GM12878 (cell line): ENCODE measurements around the gene CCNY. TPM values are rescaled to one million over a fixed set of nuclear protein-coding genes. Genes with fewer than 3 reads are reported as not detected.

Experiments used
- TCF12 ChIP-seq: IDR thresholded peaks from 2 replicates; pipeline ENCODE4 v1.6.1; 2011; ENCODE audit warnings: low read depth, mild to moderate bottlenecking, low read length
- polyA plus RNA-seq, 11 experiments: library from polyadenylated mRNA; depleted of rRNA in 4 of 11; unstranded in 6 of 11; stranded (reverse) in 5 of 11; fragments of >200 nt; fragmentation: Nextera tagmentation in 4 of 11; fragmentation: Illumina TruSeq in 1 of 11; extraction: Ambion mirVana in 4 of 11; extraction: Trizol in 1 of 11; gene quantifications; 1 replicate in 1 of 11; 2 replicates in 10 of 11; pipeline versions ENCODE4 v1.2.1 to v1.2.3, GENCODE V29; 2011 to 2016; ENCODE audit warnings: inconsistent platforms in 2 of 11, missing spikeins in 2 of 11, low read depth in 1 of 11
- total RNA-seq, 4 experiments: library from RNA; depleted of rRNA in 3 of 4; stranded (reverse); fragments of >200 nt in 3 of 4; fragmentation: Illumina TruSeq in 1 of 4; extraction: Trizol in 1 of 4; gene quantifications; 2 replicates each; pipeline versions ENCODE4 v1.2.1 to v1.2.3, GENCODE V29; 2013 to 2021
- TF ChIP-seq, protein P1 (sequence below): fragments of 450-650 bp; IDR thresholded peaks from 2 replicates; pipeline ENCODE4 v1.6.1; 2016; ENCODE audit warnings: mild to moderate bottlenecking, moderate library complexity, borderline replicate concordance
- TF ChIP-seq, protein P2 (sequence below): fragments of 450-650 bp; formaldehyde crosslinking; IDR thresholded peaks from 2 replicates; pipeline ENCODE4 v1.5.0; 2022; ENCODE audit warnings: mild to moderate bottlenecking, missing genetic modification characterization

CCNY gene
- total and polyA plus RNA-seq, 10 of the 15 experiments (the other 5 are each of a cell fraction or from before 2014, with no cell fraction given), result 3.6 to 50.0 (median 26.1) TPM

DNA sequence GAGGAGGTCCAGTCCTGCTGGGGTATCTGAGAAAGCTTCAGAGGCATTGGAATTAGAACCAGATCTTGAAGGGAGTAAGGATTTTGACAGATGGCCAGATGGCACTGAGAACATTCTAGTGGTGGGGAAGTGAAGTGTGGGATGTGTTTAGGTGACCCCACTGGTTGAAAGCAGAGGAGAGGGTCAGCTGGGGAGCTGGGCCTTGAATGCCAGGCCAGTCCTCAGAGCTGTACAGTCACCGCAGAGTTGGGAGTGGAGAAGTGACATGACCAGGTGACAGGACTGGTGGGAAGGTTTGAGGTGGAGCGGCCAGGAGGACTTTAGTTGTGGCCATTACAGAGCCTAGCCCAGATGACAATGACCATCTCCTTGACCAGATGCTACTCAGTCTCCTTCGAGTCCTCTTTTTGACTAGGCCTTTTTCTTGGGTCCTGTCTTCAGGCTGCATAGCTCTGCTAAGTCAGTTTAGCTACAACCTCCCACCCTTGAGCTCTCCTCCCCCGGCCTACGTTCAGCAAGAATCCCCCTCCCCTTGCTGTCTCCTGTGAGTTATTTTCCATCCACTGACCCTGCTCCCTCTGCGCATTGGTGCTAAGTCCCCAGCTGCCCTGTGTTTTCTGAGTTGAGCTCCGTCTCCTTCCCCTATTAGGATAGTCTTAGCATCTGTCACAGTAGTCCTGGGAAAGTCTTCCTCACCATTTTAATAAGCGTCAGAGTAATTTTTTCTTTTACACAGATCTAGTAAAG, 56.3 kb downstream of the CCNY start (continued):
- TF ChIP-seq TCF12, result no peak
- TF ChIP-seq, protein P1, sequence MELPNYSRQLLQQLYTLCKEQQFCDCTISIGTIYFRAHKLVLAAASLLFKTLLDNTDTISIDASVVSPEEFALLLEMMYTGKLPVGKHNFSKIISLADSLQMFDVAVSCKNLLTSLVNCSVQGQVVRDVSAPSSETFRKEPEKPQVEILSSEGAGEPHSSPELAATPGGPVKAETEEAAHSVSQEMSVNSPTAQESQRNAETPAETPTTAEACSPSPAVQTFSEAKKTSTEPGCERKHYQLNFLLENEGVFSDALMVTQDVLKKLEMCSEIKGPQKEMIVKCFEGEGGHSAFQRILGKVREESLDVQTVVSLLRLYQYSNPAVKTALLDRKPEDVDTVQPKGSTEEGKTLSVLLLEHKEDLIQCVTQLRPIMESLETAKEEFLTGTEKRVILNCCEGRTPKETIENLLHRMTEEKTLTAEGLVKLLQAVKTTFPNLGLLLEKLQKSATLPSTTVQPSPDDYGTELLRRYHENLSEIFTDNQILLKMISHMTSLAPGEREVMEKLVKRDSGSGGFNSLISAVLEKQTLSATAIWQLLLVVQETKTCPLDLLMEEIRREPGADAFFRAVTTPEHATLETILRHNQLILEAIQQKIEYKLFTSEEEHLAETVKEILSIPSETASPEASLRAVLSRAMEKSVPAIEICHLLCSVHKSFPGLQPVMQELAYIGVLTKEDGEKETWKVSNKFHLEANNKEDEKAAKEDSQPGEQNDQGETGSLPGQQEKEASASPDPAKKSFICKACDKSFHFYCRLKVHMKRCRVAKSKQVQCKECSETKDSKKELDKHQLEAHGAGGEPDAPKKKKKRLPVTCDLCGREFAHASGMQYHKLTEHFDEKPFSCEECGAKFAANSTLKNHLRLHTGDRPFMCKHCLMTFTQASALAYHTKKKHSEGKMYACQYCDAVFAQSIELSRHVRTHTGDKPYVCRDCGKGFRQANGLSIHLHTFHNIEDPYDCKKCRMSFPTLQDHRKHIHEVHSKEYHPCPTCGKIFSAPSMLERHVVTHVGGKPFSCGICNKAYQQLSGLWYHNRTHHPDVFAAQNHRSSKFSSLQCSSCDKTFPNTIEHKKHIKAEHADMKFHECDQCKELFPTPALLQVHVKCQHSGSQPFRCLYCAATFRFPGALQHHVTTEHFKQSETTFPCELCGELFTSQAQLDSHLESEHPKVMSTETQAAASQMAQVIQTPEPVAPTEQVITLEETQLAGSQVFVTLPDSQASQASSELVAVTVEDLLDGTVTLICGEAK, result no peak
- TF ChIP-seq, protein P2, sequence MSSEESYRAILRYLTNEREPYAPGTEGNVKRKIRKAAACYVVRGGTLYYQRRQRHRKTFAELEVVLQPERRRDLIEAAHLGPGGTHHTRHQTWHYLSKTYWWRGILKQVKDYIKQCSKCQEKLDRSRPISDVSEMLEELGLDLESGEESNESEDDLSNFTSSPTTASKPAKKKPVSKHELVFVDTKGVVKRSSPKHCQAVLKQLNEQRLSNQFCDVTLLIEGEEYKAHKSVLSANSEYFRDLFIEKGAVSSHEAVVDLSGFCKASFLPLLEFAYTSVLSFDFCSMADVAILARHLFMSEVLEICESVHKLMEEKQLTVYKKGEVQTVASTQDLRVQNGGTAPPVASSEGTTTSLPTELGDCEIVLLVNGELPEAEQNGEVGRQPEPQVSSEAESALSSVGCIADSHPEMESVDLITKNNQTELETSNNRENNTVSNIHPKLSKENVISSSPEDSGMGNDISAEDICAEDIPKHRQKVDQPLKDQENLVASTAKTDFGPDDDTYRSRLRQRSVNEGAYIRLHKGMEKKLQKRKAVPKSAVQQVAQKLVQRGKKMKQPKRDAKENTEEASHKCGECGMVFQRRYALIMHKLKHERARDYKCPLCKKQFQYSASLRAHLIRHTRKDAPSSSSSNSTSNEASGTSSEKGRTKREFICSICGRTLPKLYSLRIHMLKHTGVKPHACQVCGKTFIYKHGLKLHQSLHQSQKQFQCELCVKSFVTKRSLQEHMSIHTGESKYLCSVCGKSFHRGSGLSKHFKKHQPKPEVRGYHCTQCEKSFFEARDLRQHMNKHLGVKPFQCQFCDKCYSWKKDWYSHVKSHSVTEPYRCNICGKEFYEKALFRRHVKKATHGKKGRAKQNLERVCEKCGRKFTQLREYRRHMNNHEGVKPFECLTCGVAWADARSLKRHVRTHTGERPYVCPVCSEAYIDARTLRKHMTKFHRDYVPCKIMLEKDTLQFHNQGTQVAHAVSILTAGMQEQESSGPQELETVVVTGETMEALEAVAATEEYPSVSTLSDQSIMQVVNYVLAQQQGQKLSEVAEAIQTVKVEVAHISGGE (CRISPR knock-in tag), result no peak
